ENCODE measurements around the gene PRPF4.

DNA sequence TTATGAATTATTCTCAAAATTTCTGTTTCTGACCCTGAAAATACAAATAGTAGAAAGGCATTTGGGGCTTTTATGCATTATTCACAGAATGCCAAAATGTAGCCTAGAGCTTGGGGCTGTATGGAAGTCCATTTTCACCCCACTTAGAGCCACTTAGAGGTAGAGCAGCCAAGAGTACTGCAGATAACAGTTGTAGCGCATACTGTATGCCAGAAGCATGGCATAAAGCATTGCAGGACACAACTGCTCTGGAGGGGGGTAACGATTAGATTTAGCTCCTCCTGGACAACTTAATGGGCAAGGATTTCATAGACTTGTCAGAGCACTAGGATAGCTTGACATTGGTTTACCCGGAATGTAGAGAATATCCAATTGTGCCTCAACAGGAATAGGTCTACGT is 38.4 kb upstream of the PRPF4 start:
- TF ChIP-seq POLR2A (IDR thresholded peaks at IDR 0.05) (no peak), CTCF (IDR thresholded peaks at IDR 0.05) (no peak)

All from upper lobe of left lung (tissue), 4 donors.